Prostate gland (tissue), 2 donors: ENCODE measurements around the gene CYP3A5.
"Not testable (repeated sequence)": the region's sequence is repeated elsewhere in the genome, so short reads cannot be mapped to it uniquely, and the experiment has no call there.

Source experiments
- POLR2A ChIP-seq: fragments of 450-650 bp; IDR thresholded peaks from one replicate; pipeline ENCODE4 v1.6.1; 2016; ENCODE audit warnings: antibody characterized with exemption, mild to moderate bottlenecking
- POLR2AphosphoS5 ChIP-seq: sonication (generic); formaldehyde crosslinking; IDR thresholded peaks from one replicate; pipeline ENCODE4 v1.6.1; 2017; ENCODE audit warnings: antibody characterized with exemption
- TF ChIP-seq, protein P1 (sequence below), 4 experiments: fragments of 200-600 bp in 2 of 4; fragments of 450-650 bp in 2 of 4; sonication (generic) in 2 of 4; IDR thresholded peaks; 1 replicate in 3 of 4; 2 replicates in 1 of 4; pipeline ENCODE4 v1.5.1; 2016 to 2019; ENCODE audit warnings: antibody characterized with exemption in 4 of 4, mild to moderate bottlenecking in 2 of 4, moderate library complexity in 2 of 4

DNA sequence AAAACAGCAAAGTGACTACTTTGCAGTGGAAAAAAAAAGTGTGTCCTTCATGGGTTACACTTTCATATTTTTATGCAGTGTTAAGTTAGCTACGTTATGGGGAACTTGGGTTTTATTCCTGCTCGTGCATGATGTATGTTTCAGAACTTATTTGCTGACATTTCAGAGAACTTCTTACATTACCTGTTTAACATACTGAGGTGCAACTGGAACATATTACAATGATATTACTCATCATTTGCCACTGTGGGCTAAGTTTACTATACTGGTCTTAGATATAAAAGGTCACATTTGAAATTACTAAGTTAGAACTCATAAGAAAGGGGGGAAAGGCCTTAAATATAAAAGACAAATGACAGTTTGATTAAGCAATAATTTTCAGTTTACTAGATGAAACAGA lies 42.4 kb downstream of the CYP3A5 start:
- TF ChIP-seq, protein P1, sequence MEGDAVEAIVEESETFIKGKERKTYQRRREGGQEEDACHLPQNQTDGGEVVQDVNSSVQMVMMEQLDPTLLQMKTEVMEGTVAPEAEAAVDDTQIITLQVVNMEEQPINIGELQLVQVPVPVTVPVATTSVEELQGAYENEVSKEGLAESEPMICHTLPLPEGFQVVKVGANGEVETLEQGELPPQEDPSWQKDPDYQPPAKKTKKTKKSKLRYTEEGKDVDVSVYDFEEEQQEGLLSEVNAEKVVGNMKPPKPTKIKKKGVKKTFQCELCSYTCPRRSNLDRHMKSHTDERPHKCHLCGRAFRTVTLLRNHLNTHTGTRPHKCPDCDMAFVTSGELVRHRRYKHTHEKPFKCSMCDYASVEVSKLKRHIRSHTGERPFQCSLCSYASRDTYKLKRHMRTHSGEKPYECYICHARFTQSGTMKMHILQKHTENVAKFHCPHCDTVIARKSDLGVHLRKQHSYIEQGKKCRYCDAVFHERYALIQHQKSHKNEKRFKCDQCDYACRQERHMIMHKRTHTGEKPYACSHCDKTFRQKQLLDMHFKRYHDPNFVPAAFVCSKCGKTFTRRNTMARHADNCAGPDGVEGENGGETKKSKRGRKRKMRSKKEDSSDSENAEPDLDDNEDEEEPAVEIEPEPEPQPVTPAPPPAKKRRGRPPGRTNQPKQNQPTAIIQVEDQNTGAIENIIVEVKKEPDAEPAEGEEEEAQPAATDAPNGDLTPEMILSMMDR (IDR thresholded peaks at IDR 0.05) = not testable (repeated sequence)
- TF ChIP-seq POLR2A, POLR2AphosphoS5: not testable (repeated sequence)
